Activated CD8-positive, alpha-beta memory T cell treated with anti-CD3 and anti-CD28 coated beads, Interleukin-2, amount 50 U/mL, for 1 hour (primary cell): ENCODE measurements around the gene MYH2.

Source experiments
- DNase-seq: peaks from one replicate; pipeline ENCODE4 v3.0.0-alpha.2; 2020; ENCODE audit errors: extremely low read depth

Gene MYH2

GRCh38 chr17:10516065-10516464 lies 33.4 kb downstream of the MYH2 start:
- DNase-seq, result no peak

GRCh38 chr17:10513299-10514067 lies 36.0 kb downstream of the MYH2 start:
- no peak for DNase-seq

GRCh38 chr17:10512856-10513255 lies 36.6 kb downstream of the MYH2 start:
- no peak for DNase-seq

GRCh38 chr17:10499950-10500349 lies 49.5 kb downstream of the MYH2 start:
- no peak for DNase-seq

- no peak for DNase-seq
Measured at GRCh38 chr17:10492004-10492403, 57.5 kb downstream of the MYH2 start.

GRCh38 chr17:10482252-10482651 lies 67.2 kb downstream of the MYH2 start:
- no peak for DNase-seq

GRCh38 chr17:10477701-10478100 lies 71.8 kb downstream of the MYH2 start:
- DNase-seq, result no peak

GRCh38 chr17:10474536-10474935 lies 74.9 kb downstream of the MYH2 start:
- DNase-seq, result no peak

GRCh38 chr17:10471858-10472257 lies 77.6 kb downstream of the MYH2 start:
- no peak for DNase-seq
